PFSK-1 (cell line): ENCODE data around the gene CITED2.

ENCODE experiments used
- FOXP2 ChIP-seq: optimal IDR thresholded peaks from 2 replicates; pipeline ENCODE3; 2011; ENCODE audit warnings: borderline replicate concordance, control low read depth, inconsistent platforms; ENCODE audit not compliant: insufficient read depth; ENCODE audit errors: extremely low read length, extremely low read depth
- POLR2AphosphoS5 ChIP-seq: IDR thresholded peaks from 2 replicates; pipeline ENCODE4 v1.6.1; 2012; ENCODE audit warnings: low read depth, mild to moderate bottlenecking, control low read depth, low read length, moderate library complexity
- SIN3A ChIP-seq: IDR thresholded peaks from 2 replicates; pipeline ENCODE4 v1.6.1; 2012; ENCODE audit warnings: mild to moderate bottlenecking, low read length, moderate library complexity, borderline replicate concordance; ENCODE audit not compliant: insufficient read depth
- TAF1 ChIP-seq: IDR thresholded peaks from 2 replicates; pipeline ENCODE4 v1.6.1; 2012; ENCODE audit warnings: low read length, control low read depth, borderline replicate concordance; ENCODE audit not compliant: insufficient read depth
- TF ChIP-seq, protein P1 (sequence below), 2 experiments: IDR thresholded peaks; 2 replicates each; pipeline versions ENCODE4 v1.6.1 to v1.8.0; 2011 to 2012; ENCODE audit warnings: low read depth in 2 of 2, low read length in 2 of 2, control low read depth in 1 of 2, inconsistent platforms in 1 of 2, mild to moderate bottlenecking in 1 of 2, moderate library complexity in 1 of 2; ENCODE audit not compliant: insufficient read depth in 1 of 2

CITED2 gene

DNA sequence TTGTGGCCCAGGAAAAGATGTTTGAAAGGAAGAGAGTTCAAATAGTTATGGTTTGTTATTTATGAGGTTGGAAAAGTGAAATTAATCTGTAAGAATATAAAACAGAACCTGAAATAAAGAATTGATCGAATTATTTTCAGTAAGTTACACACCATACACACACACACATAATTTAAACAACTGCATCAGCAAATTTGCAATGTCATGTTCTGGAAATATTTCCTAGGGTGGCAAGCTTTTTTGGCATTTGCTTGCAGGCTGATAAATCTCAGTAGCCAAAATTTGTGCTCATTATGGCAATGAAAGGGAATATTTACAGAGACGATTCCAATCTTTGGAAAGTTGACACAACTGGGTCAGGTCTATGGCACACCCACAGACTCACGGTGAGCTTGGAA lies 9.5 kb downstream of the CITED2 start:
- TF ChIP-seq SIN3A = no peak
- TF ChIP-seq TAF1 = no peak
- no peak for TF ChIP-seq POLR2AphosphoS5

DNA sequence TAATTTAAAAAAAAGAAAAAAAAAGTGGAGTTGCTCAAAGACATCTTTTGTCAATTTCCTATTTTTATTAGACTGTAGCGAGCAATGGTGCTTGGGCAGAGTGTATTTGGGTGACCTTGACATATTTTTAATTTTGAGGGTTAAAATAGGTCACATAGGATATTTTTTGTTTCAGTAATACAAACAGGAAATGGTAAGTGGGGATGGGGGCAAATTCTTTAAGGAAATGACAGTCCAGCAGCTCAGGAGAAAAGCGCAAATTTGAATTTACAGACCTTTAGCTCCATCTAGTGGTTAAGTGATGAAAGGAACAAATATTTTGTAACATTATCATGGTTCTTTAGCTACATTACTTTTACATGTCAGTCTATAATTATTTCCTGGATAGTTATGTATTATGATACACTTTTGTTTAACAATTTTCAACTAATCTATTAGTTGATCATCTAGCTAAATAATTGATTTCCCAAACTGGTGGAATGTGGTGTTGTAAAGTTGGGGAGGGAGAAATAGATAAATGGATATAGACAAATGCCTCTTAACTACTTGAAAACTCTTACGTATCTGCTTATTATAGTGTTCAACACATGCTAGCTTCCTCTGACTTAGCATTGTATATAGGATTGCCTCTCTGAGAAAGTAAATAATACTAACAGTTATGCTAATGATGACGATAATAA lies 10.0 kb downstream of the CITED2 start:
- TF ChIP-seq SIN3A (no peak), TAF1 (no peak), FOXP2 (no peak)
- TF ChIP-seq, protein P1, sequence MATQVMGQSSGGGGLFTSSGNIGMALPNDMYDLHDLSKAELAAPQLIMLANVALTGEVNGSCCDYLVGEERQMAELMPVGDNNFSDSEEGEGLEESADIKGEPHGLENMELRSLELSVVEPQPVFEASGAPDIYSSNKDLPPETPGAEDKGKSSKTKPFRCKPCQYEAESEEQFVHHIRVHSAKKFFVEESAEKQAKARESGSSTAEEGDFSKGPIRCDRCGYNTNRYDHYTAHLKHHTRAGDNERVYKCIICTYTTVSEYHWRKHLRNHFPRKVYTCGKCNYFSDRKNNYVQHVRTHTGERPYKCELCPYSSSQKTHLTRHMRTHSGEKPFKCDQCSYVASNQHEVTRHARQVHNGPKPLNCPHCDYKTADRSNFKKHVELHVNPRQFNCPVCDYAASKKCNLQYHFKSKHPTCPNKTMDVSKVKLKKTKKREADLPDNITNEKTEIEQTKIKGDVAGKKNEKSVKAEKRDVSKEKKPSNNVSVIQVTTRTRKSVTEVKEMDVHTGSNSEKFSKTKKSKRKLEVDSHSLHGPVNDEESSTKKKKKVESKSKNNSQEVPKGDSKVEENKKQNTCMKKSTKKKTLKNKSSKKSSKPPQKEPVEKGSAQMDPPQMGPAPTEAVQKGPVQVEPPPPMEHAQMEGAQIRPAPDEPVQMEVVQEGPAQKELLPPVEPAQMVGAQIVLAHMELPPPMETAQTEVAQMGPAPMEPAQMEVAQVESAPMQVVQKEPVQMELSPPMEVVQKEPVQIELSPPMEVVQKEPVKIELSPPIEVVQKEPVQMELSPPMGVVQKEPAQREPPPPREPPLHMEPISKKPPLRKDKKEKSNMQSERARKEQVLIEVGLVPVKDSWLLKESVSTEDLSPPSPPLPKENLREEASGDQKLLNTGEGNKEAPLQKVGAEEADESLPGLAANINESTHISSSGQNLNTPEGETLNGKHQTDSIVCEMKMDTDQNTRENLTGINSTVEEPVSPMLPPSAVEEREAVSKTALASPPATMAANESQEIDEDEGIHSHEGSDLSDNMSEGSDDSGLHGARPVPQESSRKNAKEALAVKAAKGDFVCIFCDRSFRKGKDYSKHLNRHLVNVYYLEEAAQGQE (IDR thresholded peaks at IDR 0.05; ENCODE audit: insufficient read depth in 1 of 2, low read depth in 2 of 2, low read length in 2 of 2) = no peak

DNA sequence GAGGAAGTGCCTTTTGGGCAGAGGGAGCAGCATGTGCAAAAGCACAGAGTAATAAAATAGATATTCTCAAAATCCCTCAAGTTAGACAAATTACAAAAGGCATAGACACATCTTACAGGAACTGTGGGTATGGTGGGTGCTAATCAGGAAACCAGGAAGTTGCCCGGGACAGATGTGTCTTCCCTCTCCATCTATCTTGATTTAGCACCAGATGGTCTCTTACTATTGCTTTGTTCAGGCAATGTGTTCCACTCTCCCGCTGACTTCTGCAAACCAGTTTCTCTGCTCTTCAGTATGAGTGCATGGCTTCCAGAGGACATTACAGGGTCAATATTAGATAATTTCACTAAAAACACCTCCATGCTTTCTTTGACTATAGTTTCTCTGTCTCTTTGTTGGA lies 13.2 kb downstream of the CITED2 start:
- TF ChIP-seq TAF1 = no peak
- no peak for TF ChIP-seq SIN3A
- TF ChIP-seq POLR2AphosphoS5 = no peak
- TF ChIP-seq, protein P1 (IDR thresholded peaks at IDR 0.05; ENCODE audit: insufficient read depth in 1 of 2, low read depth in 2 of 2, low read length in 2 of 2) = no peak
- no peak for TF ChIP-seq FOXP2

DNA sequence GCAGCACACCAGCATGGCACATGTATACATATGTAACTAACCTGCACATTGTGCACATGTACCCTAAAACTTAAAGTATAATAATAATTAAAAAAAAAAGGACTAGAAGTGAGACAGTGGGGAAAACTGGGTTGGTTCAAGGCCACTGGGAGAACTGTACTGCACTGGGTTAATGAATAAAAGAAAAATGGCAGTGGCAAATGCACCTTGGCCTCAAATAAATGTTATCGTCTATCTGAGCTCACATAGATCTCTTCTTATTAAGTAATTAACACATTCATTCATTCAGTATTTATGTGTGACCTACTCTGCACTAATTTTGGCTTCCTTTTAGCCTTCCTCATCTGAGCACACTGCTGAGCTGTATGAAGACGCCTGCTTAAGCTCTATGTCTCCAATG lies 17.5 kb downstream of the CITED2 start:
- TF ChIP-seq, protein P1 (IDR thresholded peaks at IDR 0.05; ENCODE audit: insufficient read depth in 1 of 2, low read depth in 2 of 2, low read length in 2 of 2) = no peak
- TF ChIP-seq POLR2AphosphoS5 = no peak
- TF ChIP-seq TAF1 = no peak
- no peak for TF ChIP-seq FOXP2
- no peak for TF ChIP-seq SIN3A

DNA sequence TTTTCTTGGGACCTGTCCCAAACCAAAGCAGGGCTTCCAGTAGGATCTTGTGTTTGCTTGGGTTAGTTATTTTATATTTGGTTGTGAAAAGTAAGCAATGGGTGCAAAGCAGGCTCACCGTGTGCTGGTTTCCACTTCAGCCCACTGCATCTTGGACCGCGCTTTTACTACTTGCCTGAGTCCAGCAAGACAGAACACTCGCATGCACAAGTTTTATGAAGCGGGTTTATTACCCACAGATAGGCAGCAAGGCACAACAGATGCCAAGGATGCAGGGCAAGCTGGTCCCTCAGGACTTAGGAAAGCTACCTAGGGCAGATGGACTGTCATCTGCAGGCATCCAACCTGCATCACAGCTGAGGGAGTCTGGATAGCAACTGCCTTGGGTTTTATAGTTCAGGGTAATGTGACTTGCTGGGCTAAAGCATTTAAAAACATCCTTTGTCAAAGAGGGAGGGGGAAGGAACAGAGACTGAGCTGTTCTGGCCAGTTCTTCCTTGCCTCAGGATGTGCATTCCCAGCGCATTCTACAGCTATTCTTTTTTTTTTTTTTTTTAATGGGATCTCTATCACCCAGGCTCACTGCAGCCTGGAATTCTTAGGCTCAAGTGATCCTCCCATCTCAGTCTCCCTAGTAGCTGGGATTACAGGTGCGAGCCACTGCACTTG lies 18.5 kb downstream of the CITED2 start:
- TF ChIP-seq FOXP2 (no peak), SIN3A (no peak), POLR2AphosphoS5 (no peak), TAF1 (no peak)
- TF ChIP-seq, protein P1 (IDR thresholded peaks at IDR 0.05; ENCODE audit: insufficient read depth in 1 of 2, low read depth in 2 of 2, low read length in 2 of 2) = no peak
